GM19455 (cell line): ENCODE results near the gene TNFRSF12A.
"Not testable (repeated sequence)": the region's sequence is repeated elsewhere in the genome, so short reads cannot be mapped to it uniquely, and the experiment has no call there.

Source experiments
- ATAC-seq: cut with Tn5 transposase; IDR thresholded peaks from one replicate; pipeline ENCODE4 v1.9.1; 2021; ENCODE audit not compliant: unreplicated experiment

TNFRSF12A gene

GRCh38 chr16:3060339-3061127 lies 40.4 kb downstream of the TNFRSF12A start:
- no peak for ATAC-seq

- ATAC-seq: no peak
Observed at GRCh38 chr16:3062553-3062952, 42.4 kb downstream of the TNFRSF12A start.

- no peak for ATAC-seq
Observed at GRCh38 chr16:3063625-3064386, 43.6 kb downstream of the TNFRSF12A start.

- no peak for ATAC-seq
Observed at GRCh38 chr16:3065069-3065741, 45.0 kb downstream of the TNFRSF12A start, which contains the start of gene IL32. IL32 (plus strand) TSS chr16:3065640; CDS start chr16:3065812, 172 bp downstream.

GRCh38 chr16:3065742-3066439 lies 45.7 kb downstream of the TNFRSF12A start:
- ATAC-seq: no peak

- ATAC-seq: no peak
Observed at GRCh38 chr16:3066440-3066748, 46.2 kb downstream of the TNFRSF12A start.

- no peak for ATAC-seq
Observed at GRCh38 chr16:3068487-3068886, 48.3 kb downstream of the TNFRSF12A start.

- ATAC-seq: not testable (repeated sequence)
Observed at GRCh38 chr16:3069146-3069545, 49.0 kb downstream of the TNFRSF12A start.

GRCh38 chr16:3070608-3071111 lies 50.5 kb downstream of the TNFRSF12A start:
- ATAC-seq: no peak

GRCh38 chr16:3071655-3072054 lies 51.5 kb downstream of the TNFRSF12A start:
- ATAC-seq: no peak
